ENCODE measurements around the gene ALG5.

DNA sequence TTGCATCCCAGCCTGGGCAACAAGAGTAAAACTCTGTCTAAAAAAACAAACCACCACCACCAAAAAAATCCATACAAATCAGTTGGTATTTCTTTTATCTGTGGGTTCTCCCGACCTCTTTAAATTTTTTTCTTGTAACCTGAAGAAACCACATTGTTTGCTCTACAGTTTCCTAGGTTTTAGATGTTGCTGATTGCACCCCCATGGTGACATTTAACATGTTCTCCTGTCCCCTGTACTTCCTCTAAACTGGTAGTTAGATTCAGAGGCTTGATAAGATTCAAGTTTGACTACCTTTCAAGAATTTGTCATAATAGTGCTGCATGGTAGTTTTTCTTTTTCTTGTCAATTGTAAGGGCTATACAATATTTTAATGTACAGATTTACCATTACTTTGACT lies 24.0 kb downstream of the ALG5 start:
- TF ChIP-seq, protein P1, sequence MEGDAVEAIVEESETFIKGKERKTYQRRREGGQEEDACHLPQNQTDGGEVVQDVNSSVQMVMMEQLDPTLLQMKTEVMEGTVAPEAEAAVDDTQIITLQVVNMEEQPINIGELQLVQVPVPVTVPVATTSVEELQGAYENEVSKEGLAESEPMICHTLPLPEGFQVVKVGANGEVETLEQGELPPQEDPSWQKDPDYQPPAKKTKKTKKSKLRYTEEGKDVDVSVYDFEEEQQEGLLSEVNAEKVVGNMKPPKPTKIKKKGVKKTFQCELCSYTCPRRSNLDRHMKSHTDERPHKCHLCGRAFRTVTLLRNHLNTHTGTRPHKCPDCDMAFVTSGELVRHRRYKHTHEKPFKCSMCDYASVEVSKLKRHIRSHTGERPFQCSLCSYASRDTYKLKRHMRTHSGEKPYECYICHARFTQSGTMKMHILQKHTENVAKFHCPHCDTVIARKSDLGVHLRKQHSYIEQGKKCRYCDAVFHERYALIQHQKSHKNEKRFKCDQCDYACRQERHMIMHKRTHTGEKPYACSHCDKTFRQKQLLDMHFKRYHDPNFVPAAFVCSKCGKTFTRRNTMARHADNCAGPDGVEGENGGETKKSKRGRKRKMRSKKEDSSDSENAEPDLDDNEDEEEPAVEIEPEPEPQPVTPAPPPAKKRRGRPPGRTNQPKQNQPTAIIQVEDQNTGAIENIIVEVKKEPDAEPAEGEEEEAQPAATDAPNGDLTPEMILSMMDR (IDR thresholded peaks at IDR 0.05) = no peak
- TF ChIP-seq POLR2AphosphoS5 (IDR thresholded peaks at IDR 0.05; ENCODE audit: insufficient read depth in 1 of 2, low read depth in 1 of 2) (no peak), POLR2A (IDR thresholded peaks at IDR 0.05) (no peak)

Data from vagina (tissue), 2 donors.